Testis (tissue), 3 donors: Measurements from ENCODE around the gene RBM20. TPM values are rescaled to one million over a fixed set of nuclear protein-coding genes. Genes with fewer than 3 reads are reported as not detected.

Experiments used
- DNase-seq: peaks from one replicate; pipeline ENCODE4 v3.0.0-alpha.2; 2019
- H3K27ac ChIP-seq, 2 donors: fragments of 200-600 bp; sonication (generic); one replicate each; pipeline ENCODE4 v1.5.1; 2019
- H3K27me3 ChIP-seq: fragments of 200-600 bp; sonication (generic); one replicate; pipeline ENCODE4 v1.5.1; 2019
- H3K36me3 ChIP-seq: fragments of 200-600 bp; sonication (generic); one replicate; pipeline ENCODE4 v1.5.1; 2017; ENCODE audit warnings: low read depth; ENCODE audit errors: missing control alignments
- H3K4me1 ChIP-seq: fragments of 200-600 bp; sonication (generic); one replicate; pipeline ENCODE4 v1.5.1; 2019
- H3K4me3 ChIP-seq, 2 donors: fragments of 200-600 bp; sonication (generic); one replicate each; pipeline ENCODE4 v1.5.1; 2017 to 2019
- H3K9me3 ChIP-seq: fragments of 200-600 bp; sonication (generic); one replicate; pipeline ENCODE4 v1.5.1; 2017
- CTCF ChIP-seq, 3 experiments: fragments of 450-650 bp in 2 of 3; fragments of 200-600 bp in 1 of 3; sonication (generic) in 1 of 3; IDR thresholded peaks; one replicate each; pipeline ENCODE4 v1.5.1; 2016 to 2019; ENCODE audit warnings: antibody characterized with exemption in 3 of 3, mild to moderate bottlenecking in 2 of 3, moderate library complexity in 1 of 3
- POLR2A ChIP-seq: fragments of 450-650 bp; IDR thresholded peaks from one replicate; pipeline ENCODE4 v1.6.1; 2017; ENCODE audit warnings: antibody characterized with exemption, mild to moderate bottlenecking, moderate library complexity
- WGBS, 2 donors: methylation state at CpG; one replicate each; pipeline ENCODE4 v1.1.5; 2018; 5-methylcytosine and 5-hydroxymethylcytosine counted together
- intact Hi-C: fragments of 100-400 bp; cut with DNase I; formaldehyde crosslinking; loops from one replicate; pipeline ENCODE4 v1.15.1; 2023; ENCODE audit warnings: low total_unique reads
- polyA plus RNA-seq: library from polyadenylated mRNA; stranded (reverse); fragments of 350-450 nt; fragmentation: Illumina TruSeq; extraction: RNeasy Lipid Tissue Mini Kit (QIAGEN cat#74804); gene quantifications from one replicate; pipeline ENCODE4 v1.2.3, GENCODE V29; 2014; ENCODE audit warnings: low read depth, low replicate concordance; ENCODE audit not compliant: insufficient read depth
- total RNA-seq, 2 donors: library from RNA; depleted of rRNA; stranded (reverse); fragments of >200 nt; gene quantifications; one replicate each; pipeline ENCODE4 v1.2.3, GENCODE V29; 2016

RBM20 gene
- total and polyA plus RNA-seq, 3 donors from 2014 or later: 1.7 to 5.3 (median 3.1) TPM

- 93 to 100% methylated on average over 4 of the region's 4 CpGs for WGBS, 2 donors
- DNase-seq: no peak
- H3K27ac ChIP-seq: no peak overlapping the region
- no peaks in the 10 kb centered on the region for H3K9me3 ChIP-seq
- TF ChIP-seq CTCF (IDR thresholded peaks at IDR 0.05) (no peak), POLR2A (no peak)
- no peak overlapping the region for H3K4me3 ChIP-seq
- intact Hi-C loops: no loop called here
- H3K27me3 ChIP-seq: no peaks in the 10 kb centered on the region
- H3K36me3 ChIP-seq: no peaks in the 10 kb centered on the region
- no peaks in the 10 kb centered on the region for H3K4me1 ChIP-seq
These were observed 31.5 kb upstream of the RBM20 start for GRCh38 chr10:110612629-110613028.

DNA sequence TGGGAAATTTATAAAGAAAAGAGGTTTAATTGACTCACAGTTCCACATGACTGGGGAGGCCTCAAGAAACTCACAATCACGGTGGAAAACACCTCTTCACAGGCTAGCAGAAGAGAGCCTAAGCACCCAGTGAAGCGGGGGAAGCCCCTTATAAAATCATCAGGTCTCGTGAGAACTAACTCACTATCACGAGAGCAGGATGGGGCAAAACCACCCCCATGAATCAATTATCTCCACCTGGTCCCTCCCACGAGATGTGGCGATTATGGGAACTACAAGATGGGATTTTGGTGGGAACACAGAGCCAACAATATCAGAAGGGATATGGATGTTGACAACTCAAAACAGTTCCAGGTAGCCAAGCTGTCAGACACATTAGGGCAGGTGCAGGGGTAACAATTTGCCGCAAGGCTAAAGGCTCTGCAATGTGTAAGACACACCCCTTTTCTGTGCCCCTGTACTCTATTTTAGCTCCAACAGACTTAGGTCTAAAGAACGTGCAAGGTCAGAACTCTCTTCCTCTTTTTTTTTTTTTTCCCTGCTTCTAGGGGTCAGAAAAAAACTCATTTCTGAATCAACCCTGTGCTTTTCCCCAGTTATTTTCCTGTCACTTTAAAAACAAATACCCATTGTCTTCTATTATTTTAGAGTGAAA is 30.7 kb upstream of the RBM20 start:
- H3K27ac ChIP-seq: no peak overlapping the region
- no peak for DNase-seq
- intact Hi-C loops: no loop called here
- H3K4me3 ChIP-seq: no peak overlapping the region
- TF ChIP-seq CTCF (IDR thresholded peaks at IDR 0.05) (no peak), POLR2A (no peak)
- no peaks in the 10 kb centered on the region for H3K27me3 ChIP-seq
- no peaks in the 10 kb centered on the region for H3K36me3 ChIP-seq
- H3K4me1 ChIP-seq: no peaks in the 10 kb centered on the region
- H3K9me3 ChIP-seq: no peaks in the 10 kb centered on the region
- 81 to 88% methylated on average over 8 of the region's 8 CpGs for WGBS, 2 donors

DNA sequence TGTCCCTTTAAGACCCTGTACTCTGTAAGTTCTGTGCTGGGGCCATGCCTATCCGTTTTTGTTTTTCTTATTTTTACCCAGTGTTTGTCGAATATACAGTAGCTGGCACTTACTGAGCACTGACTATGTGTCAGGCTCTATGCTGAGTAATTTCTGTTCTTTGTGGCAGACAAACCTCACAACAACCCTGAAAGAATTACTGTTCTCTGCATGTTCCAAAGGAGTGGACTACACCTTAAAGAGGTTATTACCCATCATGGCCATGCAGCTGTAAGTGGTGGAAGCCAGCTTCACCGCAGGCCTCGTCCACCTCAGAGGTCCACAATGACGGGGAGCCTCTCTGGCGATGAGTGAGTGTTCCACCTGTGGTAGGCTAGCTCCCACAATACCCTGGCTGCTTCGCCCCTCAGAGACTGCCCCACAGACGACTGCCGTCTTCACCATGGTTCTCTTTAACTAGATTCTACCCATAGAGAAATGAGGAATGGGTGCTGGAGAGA is 30.1 kb upstream of the RBM20 start:
- no peaks in the 10 kb centered on the region for H3K36me3 ChIP-seq
- no peak overlapping the region for H3K27ac ChIP-seq
- H3K4me3 ChIP-seq: no peak overlapping the region
- intact Hi-C loops: no loop called here
- no peaks in the 10 kb centered on the region for H3K9me3 ChIP-seq
- H3K27me3 ChIP-seq: no peaks in the 10 kb centered on the region
- WGBS, 2 donors: 91% methylated on average over 9 of the region's 9 CpGs
- no peaks in the 10 kb centered on the region for H3K4me1 ChIP-seq
- DNase-seq: no peak
- TF ChIP-seq POLR2A (no peak), CTCF (IDR thresholded peaks at IDR 0.05) (no peak)

DNA sequence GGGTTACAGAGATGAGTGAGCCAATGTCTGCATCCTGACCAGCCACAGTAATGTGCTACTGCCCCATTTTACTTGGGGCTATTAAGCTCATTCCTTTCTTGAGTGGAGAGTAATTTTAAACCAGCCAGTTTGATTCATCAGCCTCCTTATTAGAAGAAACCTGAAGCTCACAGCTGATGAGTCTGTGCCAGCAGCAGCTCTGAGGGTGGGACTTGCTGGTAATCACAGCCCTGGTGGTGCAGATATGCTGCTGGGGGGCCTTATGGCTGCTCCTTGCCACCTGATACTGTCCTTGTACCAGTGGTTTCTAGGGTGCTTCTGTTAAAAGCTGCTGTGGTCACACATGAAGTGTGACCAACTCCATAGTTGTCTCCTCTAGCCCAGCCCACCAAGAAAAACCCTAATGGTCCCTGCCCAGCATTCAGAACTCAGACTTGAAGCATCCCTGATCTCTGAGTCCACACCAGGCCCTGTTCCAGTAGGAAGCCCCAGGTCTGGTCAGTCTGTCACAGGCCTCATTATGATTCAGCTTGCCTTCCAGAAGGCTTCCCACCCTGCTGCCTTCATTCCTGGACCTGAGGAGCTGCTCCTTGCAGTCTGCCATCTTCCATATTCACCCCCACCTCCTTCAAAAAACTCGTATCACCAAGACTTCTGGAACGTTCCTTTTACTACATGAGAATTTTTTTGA is 28.9 kb upstream of the RBM20 start:
- Histone ChIP-seq H3K36me3 (no peaks in the 10 kb centered on the region), H3K27ac (no peak overlapping the region), H3K4me3 (no peak overlapping the region), H3K27me3 (no peaks in the 10 kb centered on the region), H3K4me1 (no peaks in the 10 kb centered on the region), H3K9me3 (no peaks in the 10 kb centered on the region)
- WGBS, 2 donors: 82 to 96% methylated on average over 2 of the region's 2 CpGs
- TF ChIP-seq POLR2A (no peak), CTCF (IDR thresholded peaks at IDR 0.05) (no peak)
- intact Hi-C loops: no loop called here
- DNase-seq: no peak
